H1 (cell line): ENCODE measurements around the gene CD44.

Experiments
- CBX5 ChIP-seq: fragments of 300-800, 300-1000 bp; sonication (generic); IDR thresholded peaks from 2 replicates; pipeline ENCODE4 v1.7.1; 2016; ENCODE audit warnings: antibody characterized with exemption, low read length, low read depth
- CHD1 ChIP-seq: IDR thresholded peaks from 2 replicates; pipeline ENCODE4 v1.6.1; 2012; ENCODE audit warnings: low read depth, low read length, improper control_type of control experiment
- EP300 ChIP-seq, 2 experiments: IDR thresholded peaks; 1 replicate in 1 of 2; 2 replicates in 1 of 2; pipeline ENCODE4 v1.6.1; 2011 to 2012; ENCODE audit warnings: low read depth in 2 of 2, low read length in 2 of 2, mild to moderate bottlenecking in 2 of 2, borderline replicate concordance in 1 of 2, inconsistent platforms in 1 of 2, moderate library complexity in 1 of 2
- EZH2 ChIP-seq: fragments of 200-600 bp; sonication (generic); IDR thresholded peaks from 2 replicates; pipeline ENCODE4 v1.7.1; 2012; ENCODE audit warnings: low read depth, mild to moderate bottlenecking, moderate library complexity, low read length, inconsistent platforms; ENCODE audit not compliant: severe bottlenecking
- GABPA ChIP-seq: IDR thresholded peaks from 2 replicates; pipeline ENCODE4 v1.6.1; 2011; ENCODE audit warnings: mild to moderate bottlenecking, low read length, moderate library complexity, borderline replicate concordance; ENCODE audit not compliant: insufficient read depth
- JUND ChIP-seq: IDR thresholded peaks from 2 replicates; pipeline ENCODE4 v1.6.1; 2011; ENCODE audit warnings: mild to moderate bottlenecking, improper control_type of control experiment, low read length
- MAFK ChIP-seq: IDR thresholded peaks from 2 replicates; pipeline ENCODE4 v1.6.1; 2012; ENCODE audit warnings: low read depth, mild to moderate bottlenecking, improper control_type of control experiment, low read length
- POLR2A ChIP-seq, 2 experiments: IDR thresholded peaks; 1 replicate in 1 of 2; 2 replicates in 1 of 2; pipeline ENCODE4 v1.6.1; 2011; ENCODE audit warnings: low read depth in 2 of 2, low read length in 2 of 2, mild to moderate bottlenecking in 2 of 2; ENCODE audit errors: control extremely low read depth in 1 of 2
- POLR2AphosphoS5 ChIP-seq: IDR thresholded peaks from 2 replicates; pipeline ENCODE4 v1.6.1; 2011; ENCODE audit warnings: low read depth, low read length
- RAD21 ChIP-seq, 2 experiments: IDR thresholded peaks in 1 of 2; conservative IDR thresholded peaks in 1 of 2; 2 replicates each; pipeline ENCODE4 v1.6.1; 2011; ENCODE audit warnings: low read depth in 2 of 2, low read length in 2 of 2, improper control_type of control experiment in 1 of 2, inconsistent platforms in 1 of 2, mild to moderate bottlenecking in 1 of 2, moderate library complexity in 1 of 2
- SIX5 ChIP-seq: IDR thresholded peaks from 2 replicates; pipeline ENCODE4 v1.6.1; 2011; ENCODE audit warnings: mild to moderate bottlenecking, low read depth, low read length
- YY1 ChIP-seq: IDR thresholded peaks from 2 replicates; pipeline ENCODE4 v1.6.1; 2011; ENCODE audit warnings: low read depth, mild to moderate bottlenecking, low read length
- ZNF274 ChIP-seq: IDR thresholded peaks from 2 replicates; pipeline ENCODE4 v1.7.0; 2012; ENCODE audit warnings: low read length, borderline replicate concordance; ENCODE audit errors: extremely low read depth
- TF ChIP-seq, protein P1 (sequence below), 3 experiments: IDR thresholded peaks; 1 replicate in 2 of 3; 2 replicates in 1 of 3; pipeline versions ENCODE4 v1.5.1 to v1.6.1; 2011; ENCODE audit warnings: low read length in 3 of 3, mild to moderate bottlenecking in 3 of 3, inconsistent platforms in 2 of 3, low read depth in 1 of 3, moderate library complexity in 1 of 3; ENCODE audit not compliant: insufficient read depth in 1 of 3; ENCODE audit errors: control extremely low read depth in 1 of 3

DNA sequence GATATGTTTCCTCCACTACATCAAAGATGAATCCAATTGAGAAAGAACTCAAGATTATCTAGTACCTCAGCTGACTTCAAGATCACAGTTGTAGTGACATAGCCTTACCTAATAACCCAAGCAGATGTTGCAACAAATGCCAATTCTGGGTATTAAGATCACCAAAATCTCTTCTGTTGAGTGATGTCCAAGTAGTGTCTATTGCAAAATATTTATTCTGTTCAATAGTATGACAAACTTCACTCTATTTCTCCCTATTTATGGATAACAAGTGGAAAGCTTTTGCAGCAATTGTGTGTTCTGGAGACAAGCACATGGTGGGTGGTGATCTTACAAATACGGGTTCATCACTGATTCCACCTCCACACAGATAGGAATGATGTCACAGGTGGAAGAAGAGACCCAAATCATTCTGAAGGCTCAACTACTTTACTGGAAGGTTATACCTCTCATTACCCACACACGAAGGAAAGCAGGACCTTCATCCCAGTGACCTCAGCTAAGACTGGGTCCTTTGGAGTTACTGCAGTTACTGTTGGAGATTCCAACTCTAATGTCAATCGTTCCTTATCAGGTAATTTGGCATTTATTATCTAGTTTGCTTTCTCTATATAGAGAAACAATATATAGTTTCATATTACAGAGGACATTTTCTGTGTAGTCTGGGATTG, 72.0 kb downstream of the CD44 start:
- TF ChIP-seq YY1 (no peak), POLR2A (IDR thresholded peaks at IDR 0.05; ENCODE audit: control extremely low read depth in 1 of 2, low read depth in 2 of 2, low read length in 2 of 2) (no peak), MAFK (no peak), POLR2AphosphoS5 (no peak), ZNF274 (no peak), EP300 (IDR thresholded peaks at IDR 0.05; ENCODE audit: borderline replicate concordance in 1 of 2, low read depth in 2 of 2, low read length in 2 of 2) (no peak), GABPA (no peak), CBX5 (no peak), SIX5 (no peak), RAD21 (IDR thresholded peaks at IDR 0.05 in 1 of 2, conservative IDR thresholded peaks at IDR 0.05 in 1 of 2; ENCODE audit: low read depth in 2 of 2, low read length in 2 of 2) (no peak), EZH2 (no peak), CHD1 (no peak), JUND (no peak)
- TF ChIP-seq, protein P1, sequence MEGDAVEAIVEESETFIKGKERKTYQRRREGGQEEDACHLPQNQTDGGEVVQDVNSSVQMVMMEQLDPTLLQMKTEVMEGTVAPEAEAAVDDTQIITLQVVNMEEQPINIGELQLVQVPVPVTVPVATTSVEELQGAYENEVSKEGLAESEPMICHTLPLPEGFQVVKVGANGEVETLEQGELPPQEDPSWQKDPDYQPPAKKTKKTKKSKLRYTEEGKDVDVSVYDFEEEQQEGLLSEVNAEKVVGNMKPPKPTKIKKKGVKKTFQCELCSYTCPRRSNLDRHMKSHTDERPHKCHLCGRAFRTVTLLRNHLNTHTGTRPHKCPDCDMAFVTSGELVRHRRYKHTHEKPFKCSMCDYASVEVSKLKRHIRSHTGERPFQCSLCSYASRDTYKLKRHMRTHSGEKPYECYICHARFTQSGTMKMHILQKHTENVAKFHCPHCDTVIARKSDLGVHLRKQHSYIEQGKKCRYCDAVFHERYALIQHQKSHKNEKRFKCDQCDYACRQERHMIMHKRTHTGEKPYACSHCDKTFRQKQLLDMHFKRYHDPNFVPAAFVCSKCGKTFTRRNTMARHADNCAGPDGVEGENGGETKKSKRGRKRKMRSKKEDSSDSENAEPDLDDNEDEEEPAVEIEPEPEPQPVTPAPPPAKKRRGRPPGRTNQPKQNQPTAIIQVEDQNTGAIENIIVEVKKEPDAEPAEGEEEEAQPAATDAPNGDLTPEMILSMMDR (IDR thresholded peaks at IDR 0.05; ENCODE audit: control extremely low read depth in 1 of 3, insufficient read depth in 1 of 3, low read depth in 1 of 3, low read length in 3 of 3) = no peak
